Vagina (tissue), 2 donors: ENCODE measurements around the gene PIK3R5.

ENCODE experiments used
- POLR2A ChIP-seq, 2 donors: fragments of 450-650 bp; IDR thresholded peaks; one replicate each; pipeline ENCODE4 v1.6.1; 2017; ENCODE audit warnings: antibody characterized with exemption in 2 of 2, mild to moderate bottlenecking in 2 of 2, moderate library complexity in 2 of 2
- POLR2AphosphoS5 ChIP-seq, 2 donors: sonication (generic); formaldehyde crosslinking; IDR thresholded peaks; one replicate each; pipeline ENCODE4 v1.9.0; 2017; ENCODE audit warnings: antibody characterized with exemption in 2 of 2, mild to moderate bottlenecking in 2 of 2, low read depth in 1 of 2; ENCODE audit not compliant: insufficient read depth in 1 of 2
- TF ChIP-seq, protein P1 (sequence below), 3 experiments: fragments of 450-650 bp in 2 of 3; fragments of 200-600 bp in 1 of 3; sonication (generic) in 1 of 3; IDR thresholded peaks; one replicate each; pipeline ENCODE4 v1.5.1; 2017 to 2019; ENCODE audit warnings: antibody characterized with exemption in 3 of 3, mild to moderate bottlenecking in 2 of 3, moderate library complexity in 2 of 3

DNA sequence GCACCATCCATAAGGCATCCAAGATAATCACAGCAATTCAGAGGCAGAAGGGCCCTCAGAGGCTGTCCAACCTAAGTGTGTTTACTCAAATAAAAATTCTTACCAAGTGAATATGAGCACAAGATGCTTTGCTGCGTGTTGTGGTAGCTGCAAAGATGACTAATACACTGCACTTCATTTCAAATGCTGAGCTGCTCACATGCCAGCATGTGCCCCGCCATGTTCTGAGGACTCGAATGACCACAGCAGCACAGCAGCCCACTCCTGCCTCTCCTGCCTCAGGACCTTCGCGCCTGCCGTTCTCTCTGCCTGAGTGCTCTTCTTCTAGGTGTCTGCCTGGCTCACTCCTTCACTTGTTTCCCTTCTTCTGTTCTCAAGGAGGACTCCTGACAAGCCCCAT lies 19.0 kb downstream of the PIK3R5 start:
- TF ChIP-seq POLR2A (IDR thresholded peaks at IDR 0.05) (no peak), POLR2AphosphoS5 (IDR thresholded peaks at IDR 0.05; ENCODE audit: insufficient read depth in 1 of 2, low read depth in 1 of 2) (no peak)
- TF ChIP-seq, protein P1, sequence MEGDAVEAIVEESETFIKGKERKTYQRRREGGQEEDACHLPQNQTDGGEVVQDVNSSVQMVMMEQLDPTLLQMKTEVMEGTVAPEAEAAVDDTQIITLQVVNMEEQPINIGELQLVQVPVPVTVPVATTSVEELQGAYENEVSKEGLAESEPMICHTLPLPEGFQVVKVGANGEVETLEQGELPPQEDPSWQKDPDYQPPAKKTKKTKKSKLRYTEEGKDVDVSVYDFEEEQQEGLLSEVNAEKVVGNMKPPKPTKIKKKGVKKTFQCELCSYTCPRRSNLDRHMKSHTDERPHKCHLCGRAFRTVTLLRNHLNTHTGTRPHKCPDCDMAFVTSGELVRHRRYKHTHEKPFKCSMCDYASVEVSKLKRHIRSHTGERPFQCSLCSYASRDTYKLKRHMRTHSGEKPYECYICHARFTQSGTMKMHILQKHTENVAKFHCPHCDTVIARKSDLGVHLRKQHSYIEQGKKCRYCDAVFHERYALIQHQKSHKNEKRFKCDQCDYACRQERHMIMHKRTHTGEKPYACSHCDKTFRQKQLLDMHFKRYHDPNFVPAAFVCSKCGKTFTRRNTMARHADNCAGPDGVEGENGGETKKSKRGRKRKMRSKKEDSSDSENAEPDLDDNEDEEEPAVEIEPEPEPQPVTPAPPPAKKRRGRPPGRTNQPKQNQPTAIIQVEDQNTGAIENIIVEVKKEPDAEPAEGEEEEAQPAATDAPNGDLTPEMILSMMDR (IDR thresholded peaks at IDR 0.05): no peak
